ENCODE data around the gene TGIF2.

TGIF2 gene

DNA sequence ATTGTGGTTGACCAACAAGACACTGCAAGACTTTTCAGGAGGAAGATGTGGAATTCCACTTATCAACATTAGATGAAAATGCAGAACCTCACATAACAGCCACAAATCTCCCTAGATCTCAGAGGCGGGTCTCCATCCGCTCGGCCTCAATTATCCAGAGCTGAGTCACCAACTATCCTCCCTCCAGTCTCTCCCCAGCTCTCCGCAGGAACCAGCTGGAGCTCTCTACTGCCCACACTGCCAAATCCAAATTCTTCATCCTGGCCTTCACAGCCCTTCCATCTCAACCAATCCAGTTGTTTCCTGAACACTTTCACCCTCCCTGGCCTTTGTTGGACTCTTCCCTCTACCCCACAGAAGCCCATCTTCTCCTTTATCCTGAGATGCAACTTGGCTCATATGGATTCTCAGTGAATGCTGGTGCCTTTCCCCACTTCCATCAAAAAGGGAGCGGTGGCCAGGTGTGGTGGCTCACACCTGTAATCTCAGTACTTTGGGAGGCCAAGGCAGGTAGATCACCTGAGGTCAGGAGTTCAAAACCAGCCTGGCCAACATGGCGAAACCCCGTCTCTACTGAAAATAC lies 3.5 kb upstream of the TGIF2 start:
- Histone ChIP-seq H3K9me3 (ENCODE audit: control insufficient read depth, insufficient read depth, low read length) (peaks cover 8% of the 10 kb centered on the region; the same call in 1 of the 2 replicates), H3K4me1 (ENCODE audit: control insufficient read depth, low read length) (peaks cover 14% of the 10 kb centered on the region), H3K4me2 (ENCODE audit: low read length) (no peak overlapping the region), H3K4me3 (ENCODE audit: low read length) (no peak overlapping the region), H3K79me2 (ENCODE audit: control insufficient read depth, low read length) (peaks cover 21% of the 10 kb centered on the region), H3K27ac (ENCODE audit: low read depth, low read length) (no peak overlapping the region), H3F3A (ENCODE audit: control insufficient read depth, insufficient read depth) (peaks cover 16% of the 10 kb centered on the region), H3K9me2 (replicated peaks; ENCODE audit: control insufficient read depth, low read length) (no peaks in the 10 kb centered on the region), H3K36me3 (ENCODE audit: control insufficient read depth, low read length) (peaks cover 12% of the 10 kb centered on the region), H4K20me1 (ENCODE audit: control insufficient read depth, insufficient read depth, low read depth, low read length) (no peaks in the 10 kb centered on the region), H3K27me3 (ENCODE audit: control insufficient read depth, low read length) (no peaks in the 10 kb centered on the region)
- no peak for TF ChIP-seq EZH2phosphoT487 (IDR thresholded peaks at IDR 0.05; ENCODE audit: borderline replicate concordance, low read length)
- TF ChIP-seq, protein P1, sequence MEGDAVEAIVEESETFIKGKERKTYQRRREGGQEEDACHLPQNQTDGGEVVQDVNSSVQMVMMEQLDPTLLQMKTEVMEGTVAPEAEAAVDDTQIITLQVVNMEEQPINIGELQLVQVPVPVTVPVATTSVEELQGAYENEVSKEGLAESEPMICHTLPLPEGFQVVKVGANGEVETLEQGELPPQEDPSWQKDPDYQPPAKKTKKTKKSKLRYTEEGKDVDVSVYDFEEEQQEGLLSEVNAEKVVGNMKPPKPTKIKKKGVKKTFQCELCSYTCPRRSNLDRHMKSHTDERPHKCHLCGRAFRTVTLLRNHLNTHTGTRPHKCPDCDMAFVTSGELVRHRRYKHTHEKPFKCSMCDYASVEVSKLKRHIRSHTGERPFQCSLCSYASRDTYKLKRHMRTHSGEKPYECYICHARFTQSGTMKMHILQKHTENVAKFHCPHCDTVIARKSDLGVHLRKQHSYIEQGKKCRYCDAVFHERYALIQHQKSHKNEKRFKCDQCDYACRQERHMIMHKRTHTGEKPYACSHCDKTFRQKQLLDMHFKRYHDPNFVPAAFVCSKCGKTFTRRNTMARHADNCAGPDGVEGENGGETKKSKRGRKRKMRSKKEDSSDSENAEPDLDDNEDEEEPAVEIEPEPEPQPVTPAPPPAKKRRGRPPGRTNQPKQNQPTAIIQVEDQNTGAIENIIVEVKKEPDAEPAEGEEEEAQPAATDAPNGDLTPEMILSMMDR (IDR thresholded peaks at IDR 0.05; ENCODE audit: low read depth, low read length, poor library complexity, severe bottlenecking), result no peak

DNA sequence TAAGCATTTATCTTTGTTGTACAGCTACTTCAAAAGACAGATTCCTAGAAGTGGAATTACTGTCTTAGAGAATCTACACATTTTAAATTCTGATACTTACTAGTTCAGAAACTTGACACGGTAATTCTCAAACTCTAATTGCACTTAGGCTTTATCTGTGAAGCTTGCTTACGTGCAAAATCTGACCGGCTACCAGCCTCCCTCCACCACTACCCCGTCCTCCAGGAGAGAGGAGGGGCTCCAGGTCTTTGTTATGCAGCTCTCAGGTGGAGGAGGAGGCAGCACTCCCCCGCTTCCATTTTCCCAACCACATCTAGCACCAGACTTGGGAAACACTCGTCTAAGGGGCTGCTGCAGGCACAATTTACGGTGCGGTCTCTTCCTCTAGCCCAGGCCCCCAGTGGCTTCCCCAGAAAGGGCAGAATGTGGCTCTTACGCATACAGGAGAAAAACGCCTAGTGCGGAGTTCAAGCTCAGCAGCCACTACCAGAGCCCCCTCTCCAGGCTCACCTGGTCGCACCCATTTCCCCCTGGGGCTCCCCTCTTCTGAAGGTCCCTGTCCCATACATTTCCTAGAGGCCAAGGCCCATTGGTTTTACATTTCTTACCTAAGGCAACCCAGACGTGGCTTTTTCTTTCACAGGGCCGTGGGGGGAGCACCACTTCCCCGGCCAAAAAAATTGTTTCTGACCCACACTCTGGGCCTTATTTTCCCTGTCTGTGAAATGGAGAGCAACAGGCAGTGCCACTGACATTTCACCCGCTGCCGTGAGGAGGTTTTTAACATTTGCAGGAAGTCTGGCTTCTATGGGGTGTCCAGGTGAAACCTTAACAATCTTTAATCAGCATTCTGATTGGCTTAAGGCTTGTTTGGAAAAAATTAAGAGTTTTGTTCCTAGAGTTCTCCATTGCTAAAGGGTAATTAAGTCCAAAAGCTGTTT lies 1.6 kb upstream of the TGIF2 start:
- Histone ChIP-seq H3K36me3 (ENCODE audit: control insufficient read depth, low read length) (peaks cover 24% of the 10 kb centered on the region), H3K27ac (ENCODE audit: low read depth, low read length) (no peak overlapping the region), H3F3A (ENCODE audit: control insufficient read depth, insufficient read depth) (peaks cover 16% of the 10 kb centered on the region), H3K4me3 (ENCODE audit: low read length) (peak overlapping the region; percentile 86), H3K79me2 (ENCODE audit: control insufficient read depth, low read length) (peaks cover 40% of the 10 kb centered on the region), H3K9me3 (ENCODE audit: control insufficient read depth, insufficient read depth, low read length) (no peaks in the 10 kb centered on the region), H3K9me2 (replicated peaks; ENCODE audit: control insufficient read depth, low read length) (no peaks in the 10 kb centered on the region), H3K4me2 (ENCODE audit: low read length) (peak overlapping the region; percentile 100), H4K20me1 (ENCODE audit: control insufficient read depth, insufficient read depth, low read depth, low read length) (peaks cover 11% of the 10 kb centered on the region), H3K27me3 (ENCODE audit: control insufficient read depth, low read length) (no peaks in the 10 kb centered on the region), H3K4me1 (ENCODE audit: control insufficient read depth, low read length) (peaks cover 27% of the 10 kb centered on the region)
- TF ChIP-seq, protein P1 (IDR thresholded peaks at IDR 0.05; ENCODE audit: low read depth, low read length, poor library complexity, severe bottlenecking), result no peak
- TF ChIP-seq EZH2phosphoT487 (IDR thresholded peaks at IDR 0.05; ENCODE audit: borderline replicate concordance, low read length), result no peak

DNA sequence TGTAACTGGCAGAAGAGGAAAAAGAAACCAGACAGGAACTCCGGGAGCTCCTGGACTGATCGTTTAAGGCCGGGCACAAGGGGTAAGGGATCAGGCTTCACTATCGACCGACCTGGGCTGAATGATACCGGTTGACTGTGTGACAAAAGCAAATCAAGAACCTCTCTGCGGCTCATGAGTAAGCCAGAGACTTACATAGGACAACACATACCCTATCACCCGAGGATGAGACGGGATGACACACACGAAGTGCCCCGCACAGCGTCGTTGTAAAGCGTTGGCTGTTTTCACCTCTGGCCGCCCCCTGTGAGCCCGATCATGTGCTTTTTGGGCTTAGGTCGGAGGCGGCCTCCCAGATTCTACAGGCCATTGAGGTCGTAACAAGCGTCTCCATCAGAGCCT lies 695 bp upstream of the TGIF2 start:
- peak overlapping the region; percentile 86 for H3K4me3 ChIP-seq (ENCODE audit: low read length)
- TF ChIP-seq EZH2phosphoT487 (IDR thresholded peaks at IDR 0.05; ENCODE audit: borderline replicate concordance, low read length), result no peak
- TF ChIP-seq, protein P1 (IDR thresholded peaks at IDR 0.05; ENCODE audit: low read depth, low read length, poor library complexity, severe bottlenecking), result no peak
- H3K27me3 ChIP-seq (ENCODE audit: control insufficient read depth, low read length), result no peaks in the 10 kb centered on the region
- peaks cover 27% of the 10 kb centered on the region for H3K4me1 ChIP-seq (ENCODE audit: control insufficient read depth, low read length)
- peaks cover 16% of the 10 kb centered on the region for H3F3A ChIP-seq (ENCODE audit: control insufficient read depth, insufficient read depth)
- H3K4me2 ChIP-seq (ENCODE audit: low read length), result peak overlapping the region; percentile 100
- H3K27ac ChIP-seq (ENCODE audit: low read depth, low read length), result peak overlapping the region; percentile 56
- peaks cover 11% of the 10 kb centered on the region for H4K20me1 ChIP-seq (ENCODE audit: control insufficient read depth, insufficient read depth, low read depth, low read length)
- peaks cover 48% of the 10 kb centered on the region for H3K79me2 ChIP-seq (ENCODE audit: control insufficient read depth, low read length)
- H3K9me3 ChIP-seq (ENCODE audit: control insufficient read depth, insufficient read depth, low read length), result no peaks in the 10 kb centered on the region
- H3K9me2 ChIP-seq (replicated peaks; ENCODE audit: control insufficient read depth, low read length), result no peaks in the 10 kb centered on the region
- H3K36me3 ChIP-seq (ENCODE audit: control insufficient read depth, low read length), result peaks cover 25% of the 10 kb centered on the region
